HG02759 (cell line): ENCODE measurements around the gene MMP21.
A peak's percentile ranks its signal among the peaks of the same experiment; 100 is the strongest.

ENCODE experiments used
- ATAC-seq: cut with Tn5 transposase; IDR thresholded peaks from one replicate; pipeline ENCODE4 v1.9.1; 2021; ENCODE audit warnings: mild to moderate bottlenecking, moderate library complexity; ENCODE audit not compliant: unreplicated experiment

Gene MMP21, protein sequence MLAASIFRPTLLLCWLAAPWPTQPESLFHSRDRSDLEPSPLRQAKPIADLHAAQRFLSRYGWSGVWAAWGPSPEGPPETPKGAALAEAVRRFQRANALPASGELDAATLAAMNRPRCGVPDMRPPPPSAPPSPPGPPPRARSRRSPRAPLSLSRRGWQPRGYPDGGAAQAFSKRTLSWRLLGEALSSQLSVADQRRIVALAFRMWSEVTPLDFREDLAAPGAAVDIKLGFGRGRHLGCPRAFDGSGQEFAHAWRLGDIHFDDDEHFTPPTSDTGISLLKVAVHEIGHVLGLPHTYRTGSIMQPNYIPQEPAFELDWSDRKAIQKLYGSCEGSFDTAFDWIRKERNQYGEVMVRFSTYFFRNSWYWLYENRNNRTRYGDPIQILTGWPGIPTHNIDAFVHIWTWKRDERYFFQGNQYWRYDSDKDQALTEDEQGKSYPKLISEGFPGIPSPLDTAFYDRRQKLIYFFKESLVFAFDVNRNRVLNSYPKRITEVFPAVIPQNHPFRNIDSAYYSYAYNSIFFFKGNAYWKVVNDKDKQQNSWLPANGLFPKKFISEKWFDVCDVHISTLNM

DNA sequence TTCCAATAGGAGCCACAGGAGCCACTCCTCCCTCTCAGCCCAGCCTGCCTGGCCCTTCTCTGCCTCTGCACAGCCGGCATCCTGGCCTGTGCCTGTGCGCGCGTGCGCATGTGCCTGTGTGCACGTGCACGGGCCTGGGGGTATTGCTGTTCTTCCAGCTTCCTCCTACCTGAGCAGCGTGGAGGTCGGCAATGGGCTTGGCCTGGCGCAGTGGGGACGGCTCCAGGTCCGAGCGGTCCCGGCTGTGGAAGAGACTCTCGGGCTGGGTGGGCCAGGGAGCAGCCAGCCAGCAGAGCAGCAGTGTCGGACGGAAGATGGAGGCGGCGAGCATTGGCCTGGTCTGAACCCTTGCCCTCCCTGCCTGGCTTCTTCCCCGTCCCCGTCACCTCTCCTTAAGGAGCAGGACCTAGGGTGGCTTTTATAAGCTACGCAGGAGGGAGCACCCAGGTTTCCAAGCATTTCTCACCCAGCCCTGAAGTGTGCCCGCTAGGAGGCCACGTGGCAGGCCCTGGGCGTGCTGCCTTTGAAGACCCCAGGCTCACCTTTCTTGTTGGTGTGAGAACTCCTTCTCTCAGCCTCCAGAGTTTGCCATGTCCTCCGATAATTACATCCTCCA lies at the start of gene MMP21:
Gene MMP21, minus strand, starts transcription at position 331 of the 616 bp plus-strand sequence. Its CDS starts 0 bp downstream, at position 331.
- ATAC-seq, result no peak

DNA sequence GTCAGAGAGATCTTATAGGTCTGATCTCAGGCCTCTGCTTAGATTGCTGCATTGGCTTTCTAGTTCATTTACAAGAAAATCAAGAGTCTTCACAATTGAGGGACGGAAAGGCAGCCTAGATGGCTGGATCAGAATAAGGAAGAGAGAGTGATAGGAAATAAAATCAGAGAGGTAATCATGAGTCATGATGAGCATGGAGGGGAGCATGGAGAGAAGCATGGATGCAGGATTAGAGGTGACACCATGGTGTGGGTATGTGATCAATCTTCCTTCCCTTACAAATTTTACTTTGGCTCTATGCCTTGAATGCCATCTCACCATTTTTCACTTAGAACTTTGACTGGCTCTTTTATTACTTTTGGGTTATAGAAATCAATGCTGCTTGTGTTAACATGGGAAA lies 49.1 kb upstream of the MMP21 start:
- ATAC-seq, result no peak

DNA sequence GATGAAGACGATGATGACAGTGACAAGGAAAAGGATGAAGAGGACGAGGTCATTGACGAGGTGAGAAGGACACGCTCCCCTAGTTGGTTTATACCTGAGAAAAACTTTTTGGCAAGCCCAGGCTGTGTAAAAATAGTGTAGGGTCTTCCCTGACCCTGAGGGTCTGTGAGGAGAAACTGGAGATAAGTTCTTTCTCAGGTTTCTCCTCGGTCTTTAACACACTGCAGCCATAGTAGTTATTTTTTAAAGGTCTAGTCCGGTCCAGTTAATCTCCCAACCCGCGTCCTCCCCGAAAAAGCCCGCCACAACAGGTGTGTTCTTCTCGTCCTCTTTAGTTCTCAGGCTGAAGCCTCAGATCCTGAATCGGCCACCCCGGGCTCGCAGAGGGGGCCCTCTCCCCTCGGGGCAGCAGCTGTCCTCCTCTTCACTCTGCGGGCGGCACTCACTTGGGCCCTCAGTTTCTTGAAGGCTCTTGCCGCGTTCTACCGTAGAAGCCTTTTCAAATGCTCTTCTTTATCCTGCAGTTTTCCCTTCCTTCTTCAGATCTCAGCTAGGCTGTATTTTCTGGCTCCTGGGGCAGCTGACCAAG lies 48.1 kb upstream of the MMP21 start:
- peak; percentile 1 for ATAC-seq

DNA sequence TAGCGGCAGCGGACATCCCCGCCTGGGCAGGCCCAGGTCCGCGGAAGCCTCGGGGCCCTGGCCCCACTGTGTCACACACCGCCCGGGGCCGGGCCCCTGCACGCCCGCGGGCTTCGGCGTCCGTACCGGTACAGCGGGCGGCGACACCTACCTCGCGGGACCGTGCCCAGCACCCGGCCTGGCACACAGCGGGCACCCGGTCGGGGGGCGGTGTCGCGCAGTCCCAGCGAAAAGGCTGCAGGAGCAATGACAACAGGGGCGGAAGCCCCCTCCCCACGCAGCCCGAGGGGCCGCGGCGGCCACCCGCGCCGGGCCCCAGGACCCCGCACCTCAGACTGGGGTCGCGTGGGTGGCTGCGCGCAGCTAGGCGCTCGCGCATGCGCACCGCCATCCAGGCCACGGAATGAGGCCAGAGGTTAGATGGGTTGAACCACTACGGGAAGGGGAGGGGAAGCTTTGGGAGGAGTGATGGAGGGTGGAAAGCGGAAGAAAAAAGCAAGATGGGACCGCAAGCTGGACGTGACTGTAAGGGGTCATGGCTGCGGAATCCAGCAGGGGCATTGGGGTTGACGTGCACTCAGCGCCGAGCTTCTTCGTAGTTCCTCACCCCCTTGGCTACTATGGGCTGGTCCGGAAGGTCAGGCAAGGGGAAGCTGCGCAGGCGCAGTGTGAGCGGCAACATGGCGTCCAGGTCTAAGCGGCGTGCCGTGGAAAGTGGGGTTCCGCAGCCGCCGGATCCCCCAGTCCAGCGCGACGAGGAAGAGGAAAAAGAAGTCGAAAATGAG lies 47.4 kb upstream of the MMP21 start, which contains the start of the genes BCCIP and UROS:
Gene BCCIP, plus strand, starts transcription at position 669 of the 785 bp plus-strand sequence. Its CDS starts 12 bp downstream, at position 681.
Gene UROS, minus strand, starts transcription at position 381 of the 785 bp plus-strand sequence. CDS start 6,759 bp downstream, outside the sequence.
- ATAC-seq, result peak; percentile 81

DNA sequence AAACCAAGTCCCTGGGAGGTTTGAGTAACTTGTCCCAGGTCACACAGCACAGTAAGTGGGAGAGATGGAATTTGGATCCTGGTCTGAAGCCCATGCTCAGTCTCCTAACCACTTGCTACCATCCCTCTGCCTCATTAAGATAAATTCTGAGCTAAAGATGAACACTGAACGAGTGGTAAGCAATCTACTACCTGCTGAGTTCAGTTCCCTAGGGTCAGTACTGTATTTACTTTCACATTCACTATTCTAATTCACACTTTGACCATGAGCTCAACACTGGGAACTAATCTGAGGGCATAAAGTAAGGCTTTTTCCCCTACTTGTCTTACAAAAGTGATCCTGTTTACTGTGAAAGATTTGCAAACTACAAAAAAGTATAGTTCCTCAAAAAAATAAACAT lies 45.1 kb upstream of the MMP21 start:
- ATAC-seq, result peak; percentile 40

DNA sequence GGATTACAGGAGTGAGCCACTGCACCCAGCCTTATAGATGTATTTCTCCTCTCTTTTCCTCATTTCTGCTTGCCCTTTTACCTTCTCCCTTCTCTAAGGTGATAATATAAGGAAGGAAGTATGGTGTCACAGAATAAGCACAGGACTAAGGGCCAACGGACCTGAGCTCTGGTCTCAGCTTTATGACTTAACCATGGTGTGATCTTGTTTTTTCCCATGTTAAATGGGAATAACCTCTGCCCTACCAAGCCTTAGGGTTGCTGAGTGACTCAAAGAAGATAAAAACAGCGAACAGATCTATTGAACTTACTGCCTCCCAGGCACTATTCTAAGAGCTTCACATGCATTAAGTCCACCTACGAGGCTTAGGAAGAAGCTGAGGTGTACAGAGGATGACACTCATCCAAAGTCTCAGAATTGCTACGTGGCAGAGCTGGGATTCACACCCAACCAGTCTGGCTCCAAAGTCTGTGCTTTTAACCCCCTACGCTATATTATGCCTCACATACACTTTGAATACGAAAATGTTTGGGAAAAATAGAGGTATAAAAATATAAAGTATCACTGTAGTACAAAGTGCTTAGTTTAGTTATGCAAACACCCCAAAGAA lies 41.8 kb upstream of the MMP21 start:
- ATAC-seq, result no peak

DNA sequence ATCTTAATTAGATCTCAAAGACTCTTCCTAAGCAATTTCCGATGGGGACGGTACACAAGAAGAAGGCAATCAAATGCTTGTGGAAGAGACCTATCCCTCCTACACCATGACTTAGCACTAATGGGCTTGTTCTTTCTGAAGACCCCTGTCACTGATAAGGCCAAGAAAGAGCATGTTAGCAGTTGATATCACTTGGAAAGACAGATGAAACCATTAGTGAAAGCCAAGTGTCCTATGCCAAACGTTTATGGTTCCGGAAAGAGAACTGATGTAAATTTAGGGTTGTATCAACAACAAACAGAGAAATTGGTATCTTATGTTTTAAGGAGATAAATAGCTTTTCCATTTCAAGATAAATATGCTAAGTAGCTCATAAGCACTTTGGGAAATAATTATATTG lies 40.9 kb upstream of the MMP21 start:
- ATAC-seq, result no peak

DNA sequence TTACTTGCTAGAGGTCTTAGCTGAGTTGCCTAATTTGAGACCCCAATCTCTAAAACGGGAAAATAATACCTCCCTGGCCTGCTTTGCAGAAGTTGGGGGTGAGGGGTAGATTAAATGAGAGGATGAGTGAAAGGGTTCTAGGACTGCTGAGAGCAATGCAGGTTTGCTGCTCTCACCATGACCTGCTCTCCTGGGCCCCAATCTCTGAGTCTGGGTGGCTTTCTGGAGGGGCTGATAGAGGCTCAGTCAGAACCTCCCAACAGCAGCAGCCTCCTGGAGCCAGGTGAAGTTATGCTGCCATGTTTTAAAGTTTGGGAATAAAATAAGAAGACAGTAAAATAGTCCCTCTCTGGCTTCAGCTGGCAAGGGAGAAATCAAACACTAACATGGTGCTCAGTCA lies 40.1 kb upstream of the MMP21 start:
- no peak for ATAC-seq

DNA sequence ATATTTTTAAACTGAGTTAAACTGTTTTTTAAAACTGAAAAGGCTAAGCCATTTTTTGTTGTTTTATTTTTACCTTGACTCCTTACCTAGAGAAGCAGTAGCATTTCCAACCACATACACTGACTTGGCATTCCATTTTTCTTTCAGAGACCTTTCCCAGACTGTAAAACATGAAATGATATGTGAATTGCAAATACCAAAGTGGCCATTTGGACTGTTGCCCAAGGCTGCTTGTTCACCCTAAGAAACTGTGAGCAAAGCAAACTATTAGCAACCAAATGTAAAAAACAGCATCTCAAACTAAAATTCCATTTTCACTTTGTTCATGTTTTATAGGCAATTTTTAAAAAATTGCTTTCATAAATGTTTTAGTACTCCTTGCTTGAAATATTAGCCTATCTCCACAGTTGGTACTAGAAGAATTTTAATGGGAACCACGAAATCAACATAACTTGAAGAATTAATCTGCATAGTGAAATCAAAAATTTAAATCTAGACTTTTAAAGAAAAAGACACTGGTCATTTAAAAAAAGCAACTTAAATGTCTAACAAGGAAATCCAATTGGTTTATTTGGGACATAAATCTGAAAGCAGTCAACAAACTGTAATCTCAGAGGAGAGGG lies 36.6 kb upstream of the MMP21 start:
- ATAC-seq, result no peak

DNA sequence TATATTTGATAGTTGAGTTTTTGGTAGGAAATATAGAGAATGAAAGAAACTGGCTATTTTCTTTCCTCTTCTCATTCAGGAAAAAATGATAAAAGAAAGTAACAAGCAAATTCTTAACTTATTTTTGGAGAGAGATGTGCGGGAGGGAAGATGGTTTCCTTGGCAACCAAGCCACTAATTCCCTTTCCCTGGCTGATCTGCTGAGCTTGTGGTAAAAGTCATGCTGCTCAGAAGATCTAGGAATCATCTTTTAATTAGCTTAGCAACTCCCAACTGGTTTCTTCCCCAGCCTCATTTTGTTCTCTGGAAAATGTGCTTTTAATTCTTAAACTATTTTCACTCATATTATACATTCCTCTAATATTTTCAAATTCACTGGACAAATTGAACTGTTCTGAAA lies 35.6 kb upstream of the MMP21 start:
- no peak for ATAC-seq

DNA sequence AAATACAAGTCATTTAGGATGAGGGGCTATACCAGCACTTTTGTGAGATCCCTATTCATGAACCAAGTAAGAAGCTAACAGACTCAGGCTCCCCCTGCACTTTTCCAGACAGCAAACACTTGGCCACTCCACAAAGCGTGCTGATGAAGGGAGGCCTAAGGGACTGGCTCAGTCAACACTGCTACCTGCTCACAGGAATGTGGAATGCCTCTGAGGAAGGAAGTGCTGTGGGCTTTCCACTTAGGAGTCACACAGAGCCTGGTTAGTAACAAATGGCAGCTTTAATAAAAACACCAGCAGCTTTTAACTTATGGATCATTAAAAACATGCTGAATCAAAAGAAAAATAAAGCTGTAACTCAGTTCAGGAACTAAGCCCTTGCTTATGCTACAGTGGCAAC lies 32.4 kb upstream of the MMP21 start:
- no peak for ATAC-seq

DNA sequence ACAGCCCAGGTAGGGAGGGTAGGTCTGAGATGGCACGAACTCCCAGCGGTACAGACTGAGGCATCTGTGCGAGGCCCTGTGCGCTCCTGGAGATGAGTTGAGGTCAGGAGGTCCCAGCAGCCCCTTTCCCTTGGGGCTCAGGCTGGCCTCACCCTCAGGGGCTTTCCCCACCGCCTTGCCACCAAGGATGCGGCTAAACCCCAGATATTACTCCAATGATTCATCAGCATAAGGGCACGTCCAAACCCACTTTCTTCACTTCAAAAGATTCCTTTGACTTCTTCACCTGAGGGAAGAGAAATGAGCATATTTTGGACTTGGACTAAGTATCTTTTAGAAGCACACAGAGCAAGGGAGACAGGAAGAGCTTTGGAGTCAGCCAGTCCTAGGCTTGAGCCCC lies 27.1 kb upstream of the MMP21 start:
- ATAC-seq, result no peak

DNA sequence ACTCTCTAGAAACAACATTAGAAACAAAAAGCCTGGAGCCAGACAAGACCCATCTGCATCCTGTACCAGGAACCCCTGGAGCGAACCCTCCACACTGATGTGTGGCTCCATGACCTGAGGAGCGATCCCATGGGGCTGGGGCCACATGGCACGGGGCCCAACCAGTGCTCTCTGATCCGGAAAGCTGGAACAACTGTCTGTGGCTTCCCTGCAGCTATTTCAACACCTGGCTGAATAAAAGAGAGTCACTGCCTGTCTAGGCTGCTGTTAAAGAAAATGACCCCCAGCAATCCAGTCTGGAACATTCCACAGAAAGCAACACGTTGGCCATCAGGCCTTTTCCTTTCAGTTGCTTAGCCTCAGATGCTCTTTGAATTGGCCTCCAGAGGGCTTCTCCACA lies 26.5 kb upstream of the MMP21 start:
- ATAC-seq, result no peak

DNA sequence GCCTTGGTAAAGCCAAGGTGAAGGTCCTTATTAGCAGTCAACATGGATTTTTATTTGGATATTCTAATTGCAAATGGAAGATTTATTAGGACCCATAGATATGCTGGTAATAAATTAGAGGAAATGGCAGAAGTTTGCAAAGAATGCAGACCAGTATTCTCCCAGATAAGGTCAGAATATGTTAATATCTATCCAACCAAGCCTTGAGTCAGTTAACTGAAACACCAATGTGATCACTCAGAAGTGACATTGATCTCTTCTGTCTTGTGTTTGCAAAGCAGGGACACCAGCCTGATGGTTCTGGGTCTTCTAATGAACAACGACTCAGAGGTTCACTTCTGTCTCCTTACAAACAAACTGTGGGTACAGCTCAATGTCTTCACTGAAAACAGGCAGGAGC lies 26.0 kb upstream of the MMP21 start:
- ATAC-seq, result no peak

DNA sequence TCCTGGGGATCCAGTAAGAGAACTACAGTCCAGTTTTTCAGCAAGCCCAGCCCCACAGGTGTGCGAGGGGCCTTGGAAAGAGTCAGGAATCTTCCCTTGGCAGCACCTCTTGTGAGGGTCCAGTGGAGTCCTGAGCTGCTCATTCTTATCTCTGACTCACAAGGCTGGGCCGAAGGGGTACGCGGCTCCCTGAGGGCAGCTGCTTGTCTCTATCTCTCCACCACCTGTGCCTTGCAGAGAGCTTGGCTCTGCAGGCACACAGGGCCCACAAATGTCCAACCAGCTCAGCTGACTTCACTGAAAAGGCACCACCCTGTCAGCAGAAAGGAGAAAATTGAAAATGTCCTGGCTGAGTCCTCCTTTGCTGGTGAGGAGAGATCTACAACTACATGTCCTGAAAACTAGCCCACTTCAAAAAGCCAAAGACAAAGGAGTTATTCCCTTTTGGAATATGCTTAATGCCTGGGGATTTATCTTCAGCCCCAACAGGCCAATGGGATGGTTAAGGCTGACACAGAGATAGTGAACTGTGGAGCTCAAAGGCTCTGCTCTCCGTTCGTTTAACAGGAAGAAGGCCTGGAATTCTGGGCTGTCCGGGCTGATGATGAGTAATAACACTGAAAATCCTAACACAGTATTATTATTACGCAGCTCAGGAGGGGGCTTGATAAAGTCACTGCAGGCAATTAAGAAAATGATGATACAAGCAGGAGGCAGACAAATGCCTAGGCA lies 24.0 kb upstream of the MMP21 start:
- no peak for ATAC-seq

DNA sequence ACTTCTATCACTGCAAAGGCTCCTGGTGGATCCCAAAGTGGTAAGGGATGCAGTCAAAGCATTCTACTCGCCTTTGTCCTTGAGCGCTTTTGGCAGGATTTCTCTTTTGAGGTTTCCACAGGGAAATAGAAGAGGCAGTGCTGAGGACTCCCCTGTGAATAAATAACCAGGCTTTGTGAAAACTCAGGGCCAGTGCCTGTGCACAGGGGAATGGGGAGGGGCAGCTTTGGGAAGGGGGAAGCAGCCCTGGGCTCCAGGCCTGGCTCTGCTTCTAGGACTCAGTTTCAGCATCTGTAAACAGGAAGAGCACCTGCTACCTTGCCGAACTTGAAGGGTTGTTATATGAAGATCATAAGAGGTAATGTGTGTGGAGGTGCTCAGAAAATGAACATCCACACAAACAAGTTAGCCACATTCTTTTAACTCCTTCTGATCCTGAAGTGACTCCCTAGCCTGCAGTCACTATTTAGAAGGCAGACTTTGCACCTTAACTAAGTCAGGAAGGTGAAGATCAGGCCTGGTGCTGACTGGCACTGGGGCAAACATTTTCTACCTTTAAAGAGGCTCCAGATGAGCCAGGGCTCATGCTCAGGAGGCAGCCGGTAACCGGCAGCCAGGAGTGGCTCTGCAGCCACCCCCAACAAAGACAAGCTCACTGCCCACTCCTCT lies 22.5 kb upstream of the MMP21 start:
- no peak for ATAC-seq

DNA sequence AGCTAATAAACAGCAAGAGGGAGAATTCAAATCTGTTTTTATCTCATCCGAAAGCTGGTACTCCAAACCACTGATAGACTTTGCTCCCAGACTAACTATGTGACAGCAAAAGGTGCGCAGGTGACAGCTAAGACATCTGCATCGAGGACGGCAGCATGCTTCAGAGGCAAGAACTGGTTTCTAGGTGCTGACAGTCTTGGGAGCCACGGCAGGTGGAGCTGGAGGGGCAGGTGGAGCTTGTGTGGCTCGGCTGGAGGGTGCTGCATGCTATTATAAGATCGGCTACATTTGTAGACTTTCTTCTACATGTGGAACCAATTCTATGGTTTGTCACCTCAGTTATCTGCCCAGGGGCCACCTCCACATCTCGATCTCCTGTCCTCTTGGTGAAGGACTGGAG lies 21.8 kb upstream of the MMP21 start:
- ATAC-seq, result no peak

DNA sequence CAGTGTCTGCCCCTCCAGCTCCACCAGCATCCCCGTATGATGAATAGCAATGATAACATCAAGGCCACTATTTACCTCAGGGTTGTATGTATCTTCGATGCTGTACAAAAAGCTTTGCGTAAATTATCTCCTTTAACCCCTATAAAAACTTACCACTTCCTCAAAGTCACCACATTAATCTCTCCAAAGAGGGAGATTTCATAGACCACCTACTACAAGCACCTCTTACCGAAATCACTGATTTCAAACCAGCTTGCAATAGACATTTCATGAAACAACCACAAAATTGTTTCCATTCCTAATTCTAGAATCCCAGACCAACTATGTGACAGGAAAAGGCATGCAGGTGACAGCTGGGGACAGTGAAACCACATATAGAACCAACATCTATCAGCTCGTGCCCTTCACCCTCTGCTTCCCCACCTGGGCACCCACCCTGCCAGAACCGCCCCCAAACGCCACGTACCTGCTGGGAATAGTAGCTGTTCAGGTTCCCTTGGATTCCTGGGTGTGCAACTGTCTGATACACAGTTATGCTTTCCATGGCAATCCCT lies 20.1 kb upstream of the MMP21 start:
- ATAC-seq, result no peak
